Measurements from ENCODE around the gene CMC2. TPM values are rescaled to one million over a fixed set of nuclear protein-coding genes. Genes with fewer than 3 reads are reported as not detected.

Gene CMC2
- 126 to 135 TPM (median 129 TPM) in 5 replicates for total RNA-seq (2022; extraction: Qiagen RNA extraction; ENCODE audit: low read depth)

DNA sequence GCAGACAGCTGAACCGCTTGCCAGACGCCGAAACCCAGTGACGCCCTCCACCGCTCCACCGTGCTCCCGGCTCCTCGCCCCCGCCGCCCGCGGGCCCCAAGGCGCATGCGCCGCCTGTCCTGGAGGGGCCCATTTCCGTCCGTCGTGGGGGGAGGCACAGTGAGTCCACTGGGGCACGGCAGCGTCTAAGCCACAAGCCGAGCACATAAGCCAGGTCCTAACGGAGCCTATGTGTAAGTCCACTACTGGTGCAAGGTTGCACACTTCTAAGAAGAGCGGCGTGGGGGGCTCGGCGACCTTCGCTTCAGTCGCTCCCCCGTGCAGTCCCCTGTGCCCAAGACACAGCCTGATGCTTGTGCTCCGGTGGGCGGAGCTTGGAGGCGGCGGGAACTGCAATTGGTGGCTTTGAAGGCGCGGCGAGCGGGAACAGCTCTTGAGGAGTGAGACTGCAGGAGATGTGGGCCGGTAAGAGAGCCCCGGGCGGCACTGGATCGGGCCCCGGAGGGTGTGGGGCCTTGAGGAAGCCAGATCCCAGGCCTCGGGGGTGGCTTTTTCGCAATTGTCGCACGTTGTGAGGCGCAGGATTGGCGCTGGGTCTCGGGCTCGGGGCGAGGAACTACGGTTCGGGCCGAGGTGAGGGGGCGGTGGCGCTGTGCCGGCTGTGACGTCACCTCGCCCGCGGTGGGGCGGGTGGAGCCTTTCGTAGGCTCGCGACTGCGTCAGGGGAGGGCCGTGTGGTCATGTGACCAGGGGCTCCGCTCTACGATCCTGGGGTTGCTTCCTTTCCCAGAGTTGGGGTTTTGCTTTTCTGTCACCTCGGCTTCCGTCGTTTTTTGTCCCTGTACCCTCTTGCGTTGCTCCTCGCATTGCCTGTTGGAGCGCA is at the start of gene CMC2, which contains the start of gene CENPN:
Gene CMC2, minus strand, starts transcription at position 73 of the 883 bp plus-strand sequence. CDS start 9,491 bp downstream, outside the sequence.
Gene CENPN, plus strand, starts transcription at position 402 of the 883 bp plus-strand sequence. CDS start 4,726 bp downstream, outside the sequence.

DNA sequence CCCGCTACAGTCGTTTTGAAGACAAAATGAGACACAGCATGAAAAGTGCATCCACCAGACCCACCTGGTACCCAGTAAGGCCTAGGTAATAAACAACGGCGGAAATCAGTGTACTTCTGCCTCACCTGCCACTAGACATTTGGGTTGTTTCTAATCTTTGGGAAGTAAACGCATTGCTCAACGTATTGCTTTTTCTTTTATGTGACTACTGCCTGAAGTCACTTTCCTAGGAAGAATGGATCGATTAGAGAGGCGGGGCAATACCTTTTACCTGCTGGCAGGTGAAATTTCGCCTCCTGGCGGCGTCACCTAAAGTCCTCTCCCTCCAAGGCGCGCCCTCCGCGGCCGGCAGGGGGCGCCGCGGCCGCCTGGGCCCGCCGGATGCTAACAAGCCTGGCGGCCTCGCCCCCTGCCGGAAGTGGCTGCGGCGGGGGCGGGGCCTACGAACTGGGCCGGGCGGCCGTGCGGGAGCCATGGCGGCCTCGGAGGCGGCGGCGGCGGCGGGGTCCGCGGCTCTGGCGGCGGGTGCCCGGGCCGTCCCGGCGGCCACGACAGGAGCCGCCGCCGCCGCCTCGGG is 28.8 kb upstream of the CMC2 start, which contains the start of gene ATMIN:
Gene ATMIN, plus strand, starts transcription at position 445 of the 577 bp plus-strand sequence. Its CDS starts 29 bp downstream, at position 474.

Other genes starting within 250 kb of the CMC2 start
- 0.28 to 0.70 TPM (median 0.46 TPM) in 5 replicates for gene CDYL2, start 202.3 kb downstream of the CMC2 start, total RNA-seq (2022; extraction: Qiagen RNA extraction; ENCODE audit: low read depth)
- 66.6 to 128 TPM (median 67.7 TPM) in 5 replicates for gene CENPN, start 329 bp upstream of the CMC2 start, total RNA-seq (2022; extraction: Qiagen RNA extraction; ENCODE audit: low read depth)
- gene ATMIN, start 29.0 kb upstream of the CMC2 start, total RNA-seq (2022; extraction: Qiagen RNA extraction; ENCODE audit: low read depth), result 30.0 to 37.0 TPM (median 34.2 TPM) in 5 replicates
- 0.65 to 2.0 TPM (median 1.1 TPM) in 5 replicates for gene C16orf46, start 70.4 kb upstream of the CMC2 start, total RNA-seq (2022; extraction: Qiagen RNA extraction; ENCODE audit: low read depth)
- gene GCSH, start 89.5 kb upstream of the CMC2 start, total RNA-seq (2022; extraction: Qiagen RNA extraction; ENCODE audit: low read depth), result 49.1 to 63.3 TPM (median 59.1 TPM) in 5 replicates
- 0.73 to 1.6 TPM (median 1.3 TPM) in 5 replicates for gene BCO1, start 231.8 kb upstream of the CMC2 start, total RNA-seq (2022; extraction: Qiagen RNA extraction; ENCODE audit: low read depth)